HepG2 (cell line): ENCODE results near the gene FBXW2. TPM values are rescaled to one million over a fixed set of nuclear protein-coding genes. Genes with fewer than 3 reads are reported as not detected.

Experiments used
- BRD4 ChIP-seq: sonication (generic); formaldehyde crosslinking; IDR thresholded peaks from 2 replicates; pipeline ENCODE4 v1.4.0; 2020; ENCODE audit warnings: missing genetic modification reagents
- DPF2 ChIP-seq: sonication (generic); formaldehyde crosslinking; IDR thresholded peaks from 2 replicates; pipeline ENCODE4 v1.4.0; 2020; ENCODE audit warnings: mild to moderate bottlenecking, low read depth, missing genetic modification reagents, borderline replicate concordance
- ERF ChIP-seq: IDR thresholded peaks from 2 replicates; pipeline ENCODE4 v1.6.1; 2018; ENCODE audit warnings: missing biosample characterization, missing genetic modification reagents
- FOXA3 ChIP-seq: IDR thresholded peaks from 2 replicates; pipeline ENCODE4 v1.6.1; 2016; ENCODE audit warnings: missing genetic modification reagents, missing compliant biosample characterization
- NR2F6 ChIP-seq, 2 experiments: IDR thresholded peaks; 2 replicates each; pipeline ENCODE4 v1.6.1; 2016; ENCODE audit warnings: antibody characterized with exemption in 1 of 2, mild to moderate bottlenecking in 1 of 2
- POGZ ChIP-seq: sonication (generic); formaldehyde crosslinking; IDR thresholded peaks from 2 replicates; pipeline ENCODE4 v1.4.0; 2020; ENCODE audit warnings: mild to moderate bottlenecking, missing genetic modification reagents
- POLR2G ChIP-seq: fragments of 200-400 bp; formaldehyde crosslinking; IDR thresholded peaks from 2 replicates; pipeline ENCODE4 v1.6.1; 2018; ENCODE audit warnings: mild to moderate bottlenecking, low read depth, low read length, moderate library complexity
- PPARG ChIP-seq: conservative IDR thresholded peaks from 2 replicates; pipeline ENCODE4 v1.6.1; 2016; ENCODE audit warnings: missing biosample characterization, missing genetic modification reagents
- REPIN1 ChIP-seq: sonication (generic); formaldehyde crosslinking; IDR thresholded peaks from 2 replicates; pipeline ENCODE4 v1.8.0; 2022; ENCODE audit warnings: missing genetic modification reagents, low read depth, mild to moderate bottlenecking, borderline replicate concordance
- SRSF9 ChIP-seq: fragments of 200-400 bp; formaldehyde crosslinking; IDR thresholded peaks from 2 replicates; pipeline ENCODE4 v1.6.1; 2018; ENCODE audit warnings: borderline replicate concordance, mild to moderate bottlenecking, low read depth, low read length; ENCODE audit not compliant: insufficient read depth, poor library complexity, severe bottlenecking
- TCF7 ChIP-seq: sonication (generic); IDR thresholded peaks from 2 replicates; pipeline ENCODE4 v1.6.1; 2016; ENCODE audit warnings: antibody characterized with exemption, low read depth
- THAP11 ChIP-seq: IDR thresholded peaks from 2 replicates; pipeline ENCODE4 v1.6.1; 2016; ENCODE audit warnings: missing biosample characterization, missing genetic modification reagents
- ZFP82 ChIP-seq: sonication (generic); formaldehyde crosslinking; IDR thresholded peaks from 2 replicates; pipeline ENCODE4 v1.5.1; 2020; ENCODE audit warnings: mild to moderate bottlenecking, missing genetic modification reagents, borderline replicate concordance
- ZFY ChIP-seq: sonication (generic); formaldehyde crosslinking; IDR thresholded peaks from 2 replicates; pipeline ENCODE4 v1.4.0; 2020; ENCODE audit warnings: missing genetic modification reagents
- ZNF142 ChIP-seq: sonication (generic); formaldehyde crosslinking; IDR thresholded peaks from 2 replicates; pipeline ENCODE4 v1.4.0; 2020; ENCODE audit warnings: missing genetic modification reagents
- ZNF501 ChIP-seq: sonication (generic); formaldehyde crosslinking; IDR thresholded peaks from 2 replicates; pipeline ENCODE4 v1.5.1; 2020; ENCODE audit warnings: mild to moderate bottlenecking, moderate library complexity, missing genetic modification reagents
- polyA plus RNA-seq, 8 experiments: library from polyadenylated mRNA; depleted of rRNA in 3 of 8; stranded (reverse) in 7 of 8; unstranded in 1 of 8; fragments of >200 nt; fragmentation: Illumina TruSeq in 4 of 8; extraction: Trizol in 4 of 8; gene quantifications; 2 replicates each; pipeline versions ENCODE4 v1.2.1 to v1.2.3, GENCODE V29; 2011 to 2016; ENCODE audit warnings: low read depth in 4 of 8, missing spikeins in 1 of 8, mixed read lengths in 1 of 8; ENCODE audit not compliant: insufficient read depth in 1 of 8
- total RNA-seq, 5 experiments: library from RNA; depleted of rRNA; stranded (reverse); fragments of >200 nt; fragmentation: Illumina TruSeq; extraction: Trizol; gene quantifications; 2 replicates each; pipeline ENCODE4 v1.2.3, GENCODE V29; 2016; ENCODE audit warnings: low read depth in 1 of 5
- TF ChIP-seq, protein P1 (sequence below): sonication (generic); formaldehyde crosslinking; IDR thresholded peaks from 2 replicates; pipeline ENCODE4 v1.5.1; 2020; ENCODE audit warnings: missing genetic modification reagents, mild to moderate bottlenecking, borderline replicate concordance
- TF ChIP-seq, protein P2 (sequence below): IDR thresholded peaks from 2 replicates; pipeline ENCODE4 v1.6.1; 2016

Gene FBXW2
- total and polyA plus RNA-seq, 2 of the 13 experiments (the other 11 are each of a cell fraction or from before 2014, with no cell fraction given): 35.4 to 43.1 TPM

DNA sequence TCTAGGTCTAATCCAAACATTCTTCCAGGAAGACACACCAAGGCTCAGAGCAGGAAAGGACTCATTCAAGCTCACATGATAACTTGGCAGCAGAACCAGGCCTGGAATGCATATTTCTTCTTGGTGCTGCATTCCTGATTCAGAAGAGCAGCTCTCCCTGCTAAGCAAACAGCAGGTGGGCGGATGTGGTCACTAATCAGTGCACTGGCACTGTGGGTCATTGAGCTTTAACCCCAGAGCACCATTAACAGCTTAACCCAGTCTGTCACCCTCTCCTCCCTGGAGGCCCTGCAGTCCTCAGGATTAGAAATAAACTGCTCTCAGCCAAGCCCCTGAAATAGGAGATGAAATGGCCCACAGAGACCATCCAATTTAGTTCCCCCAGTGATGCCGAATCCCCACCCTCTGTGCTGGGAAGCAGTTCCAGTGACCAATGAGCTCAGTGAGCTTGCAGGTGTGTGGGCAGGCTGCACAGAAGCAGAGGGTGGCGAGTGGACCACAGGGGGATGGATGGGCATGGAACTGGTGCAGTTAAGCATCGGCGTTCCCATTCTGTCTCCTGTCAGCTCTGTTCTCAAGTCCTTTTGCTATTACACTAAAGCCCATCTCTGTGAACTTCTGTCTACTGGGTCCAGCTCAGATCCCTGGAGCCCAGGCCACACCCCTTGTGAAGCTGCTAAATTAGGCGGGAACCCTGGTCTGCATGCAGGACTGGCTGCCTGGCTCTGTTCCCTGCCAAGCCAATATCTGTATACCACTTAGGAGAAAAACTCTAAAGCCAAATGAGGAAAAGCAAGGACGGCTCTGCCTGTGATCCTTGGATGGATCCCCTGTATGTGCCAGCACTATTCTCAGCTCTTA is 62.3 kb downstream of the FBXW2 start (continued):
- TF ChIP-seq REPIN1 (CRISPR knock-in tag) (0 out of 2 replicates have a peak, but pooled peaks have one; percentile 52), ERF (CRISPR knock-in tag) (peak; percentile 26; the same call in 1 of the 2 replicates), SRSF9 (no peak), THAP11 (CRISPR knock-in tag) (0 out of 2 replicates have a peak, but pooled peaks have one; percentile 32), ZFP82 (no peak), ZNF501 (CRISPR knock-in tag) (peak; percentile 66; the same call in 1 of the 2 replicates), DPF2 (peak; percentile 67; the same call in 1 of the 2 replicates), ZNF142 (no peak), PPARG (CRISPR knock-in tag) (peak; percentile 59), FOXA3 (peak; percentile 89), POLR2G (no peak), POGZ (peak; percentile 47; the same call in 1 of the 2 replicates), TCF7 (no peak; the same call in 1 of the 2 replicates), NR2F6 (IDR thresholded peaks at IDR 0.05) (peak; percentile 90), NR2F6 (CRISPR knock-in tag; IDR thresholded peaks at IDR 0.05) (peak; percentile 95), ZFY (CRISPR knock-in tag) (peak; percentile 30; the same call in 1 of the 2 replicates), BRD4 (CRISPR knock-in tag) (0 out of 2 replicates have a peak, but pooled peaks have one; percentile 12)
- TF ChIP-seq, protein P1, sequence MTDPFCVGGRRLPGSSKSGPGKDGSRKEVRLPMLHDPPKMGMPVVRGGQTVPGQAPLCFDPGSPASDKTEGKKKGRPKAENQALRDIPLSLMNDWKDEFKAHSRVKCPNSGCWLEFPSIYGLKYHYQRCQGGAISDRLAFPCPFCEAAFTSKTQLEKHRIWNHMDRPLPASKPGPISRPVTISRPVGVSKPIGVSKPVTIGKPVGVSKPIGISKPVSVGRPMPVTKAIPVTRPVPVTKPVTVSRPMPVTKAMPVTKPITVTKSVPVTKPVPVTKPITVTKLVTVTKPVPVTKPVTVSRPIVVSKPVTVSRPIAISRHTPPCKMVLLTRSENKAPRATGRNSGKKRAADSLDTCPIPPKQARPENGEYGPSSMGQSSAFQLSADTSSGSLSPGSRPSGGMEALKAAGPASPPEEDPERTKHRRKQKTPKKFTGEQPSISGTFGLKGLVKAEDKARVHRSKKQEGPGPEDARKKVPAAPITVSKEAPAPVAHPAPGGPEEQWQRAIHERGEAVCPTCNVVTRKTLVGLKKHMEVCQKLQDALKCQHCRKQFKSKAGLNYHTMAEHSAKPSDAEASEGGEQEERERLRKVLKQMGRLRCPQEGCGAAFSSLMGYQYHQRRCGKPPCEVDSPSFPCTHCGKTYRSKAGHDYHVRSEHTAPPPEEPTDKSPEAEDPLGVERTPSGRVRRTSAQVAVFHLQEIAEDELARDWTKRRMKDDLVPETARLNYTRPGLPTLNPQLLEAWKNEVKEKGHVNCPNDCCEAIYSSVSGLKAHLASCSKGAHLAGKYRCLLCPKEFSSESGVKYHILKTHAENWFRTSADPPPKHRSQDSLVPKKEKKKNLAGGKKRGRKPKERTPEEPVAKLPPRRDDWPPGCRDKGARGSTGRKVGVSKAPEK: no peak
- TF ChIP-seq, protein P2, sequence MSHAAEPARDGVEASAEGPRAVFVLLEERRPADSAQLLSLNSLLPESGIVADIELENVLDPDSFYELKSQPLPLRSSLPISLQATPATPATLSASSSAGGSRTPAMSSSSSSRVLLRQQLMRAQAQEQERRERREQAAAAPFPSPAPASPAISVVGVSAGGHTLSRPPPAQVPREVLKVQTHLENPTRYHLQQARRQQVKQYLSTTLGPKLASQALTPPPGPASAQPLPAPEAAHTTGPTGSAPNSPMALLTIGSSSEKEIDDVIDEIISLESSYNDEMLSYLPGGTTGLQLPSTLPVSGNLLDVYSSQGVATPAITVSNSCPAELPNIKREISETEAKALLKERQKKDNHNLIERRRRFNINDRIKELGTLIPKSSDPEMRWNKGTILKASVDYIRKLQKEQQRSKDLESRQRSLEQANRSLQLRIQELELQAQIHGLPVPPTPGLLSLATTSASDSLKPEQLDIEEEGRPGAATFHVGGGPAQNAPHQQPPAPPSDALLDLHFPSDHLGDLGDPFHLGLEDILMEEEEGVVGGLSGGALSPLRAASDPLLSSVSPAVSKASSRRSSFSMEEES (CRISPR knock-in tag): peak; percentile 63
